GM10266 (cell line): ENCODE measurements around the gene FLOT1.
A peak's percentile ranks its signal among the peaks of the same experiment; 100 is the strongest.

ENCODE experiments used
- DNase-seq: peaks from one replicate; pipeline ENCODE4 v3.0.0; 2012; ENCODE audit errors: extremely low spot score
- TF ChIP-seq, protein P1 (sequence below): IDR thresholded peaks from 2 replicates; pipeline ENCODE4 v1.5.1; 2012; ENCODE audit warnings: mild to moderate bottlenecking, low read depth; ENCODE audit not compliant: control insufficient read depth, insufficient read depth; ENCODE audit errors: missing control alignments

The FLOT1 gene

DNA sequence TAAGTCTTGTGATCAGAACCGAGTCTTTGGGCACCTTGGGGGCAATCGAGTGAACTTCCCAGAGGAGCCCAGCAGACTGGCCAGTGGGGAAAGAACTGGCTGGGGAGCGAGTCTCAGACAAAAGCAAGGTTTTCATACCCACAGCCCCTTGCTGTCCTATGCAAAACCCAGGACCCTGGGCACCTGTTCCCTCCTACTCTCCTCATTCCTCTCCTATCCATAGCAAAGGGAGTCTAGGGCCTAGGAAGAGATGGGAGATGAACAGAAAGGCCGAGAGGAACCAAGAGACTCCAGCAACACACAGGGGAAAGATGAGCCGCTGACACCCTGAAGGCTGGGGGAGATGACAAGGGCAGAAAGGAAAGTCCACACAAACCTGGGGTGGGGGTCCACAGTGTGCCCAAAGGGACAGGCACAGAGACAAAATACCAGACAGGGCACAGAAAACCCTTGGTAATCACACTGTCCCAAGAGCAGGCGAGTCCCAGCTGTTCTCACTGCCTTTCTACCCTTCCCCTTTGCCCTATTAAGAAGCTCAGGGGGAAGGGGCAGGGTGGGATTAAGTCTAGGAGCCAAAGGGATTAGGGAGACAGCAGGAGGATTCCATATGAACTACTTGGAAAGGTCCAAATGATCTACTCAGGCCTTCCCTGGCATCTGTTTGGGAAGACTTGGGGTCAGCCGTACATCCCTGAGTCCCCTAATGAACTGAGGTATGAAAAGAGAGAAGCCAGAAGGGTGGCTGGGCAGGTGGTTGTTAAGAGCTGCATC, 62.5 kb downstream of the FLOT1 start:
- no peak for DNase-seq
- TF ChIP-seq, protein P1, sequence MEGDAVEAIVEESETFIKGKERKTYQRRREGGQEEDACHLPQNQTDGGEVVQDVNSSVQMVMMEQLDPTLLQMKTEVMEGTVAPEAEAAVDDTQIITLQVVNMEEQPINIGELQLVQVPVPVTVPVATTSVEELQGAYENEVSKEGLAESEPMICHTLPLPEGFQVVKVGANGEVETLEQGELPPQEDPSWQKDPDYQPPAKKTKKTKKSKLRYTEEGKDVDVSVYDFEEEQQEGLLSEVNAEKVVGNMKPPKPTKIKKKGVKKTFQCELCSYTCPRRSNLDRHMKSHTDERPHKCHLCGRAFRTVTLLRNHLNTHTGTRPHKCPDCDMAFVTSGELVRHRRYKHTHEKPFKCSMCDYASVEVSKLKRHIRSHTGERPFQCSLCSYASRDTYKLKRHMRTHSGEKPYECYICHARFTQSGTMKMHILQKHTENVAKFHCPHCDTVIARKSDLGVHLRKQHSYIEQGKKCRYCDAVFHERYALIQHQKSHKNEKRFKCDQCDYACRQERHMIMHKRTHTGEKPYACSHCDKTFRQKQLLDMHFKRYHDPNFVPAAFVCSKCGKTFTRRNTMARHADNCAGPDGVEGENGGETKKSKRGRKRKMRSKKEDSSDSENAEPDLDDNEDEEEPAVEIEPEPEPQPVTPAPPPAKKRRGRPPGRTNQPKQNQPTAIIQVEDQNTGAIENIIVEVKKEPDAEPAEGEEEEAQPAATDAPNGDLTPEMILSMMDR: no peak

DNA sequence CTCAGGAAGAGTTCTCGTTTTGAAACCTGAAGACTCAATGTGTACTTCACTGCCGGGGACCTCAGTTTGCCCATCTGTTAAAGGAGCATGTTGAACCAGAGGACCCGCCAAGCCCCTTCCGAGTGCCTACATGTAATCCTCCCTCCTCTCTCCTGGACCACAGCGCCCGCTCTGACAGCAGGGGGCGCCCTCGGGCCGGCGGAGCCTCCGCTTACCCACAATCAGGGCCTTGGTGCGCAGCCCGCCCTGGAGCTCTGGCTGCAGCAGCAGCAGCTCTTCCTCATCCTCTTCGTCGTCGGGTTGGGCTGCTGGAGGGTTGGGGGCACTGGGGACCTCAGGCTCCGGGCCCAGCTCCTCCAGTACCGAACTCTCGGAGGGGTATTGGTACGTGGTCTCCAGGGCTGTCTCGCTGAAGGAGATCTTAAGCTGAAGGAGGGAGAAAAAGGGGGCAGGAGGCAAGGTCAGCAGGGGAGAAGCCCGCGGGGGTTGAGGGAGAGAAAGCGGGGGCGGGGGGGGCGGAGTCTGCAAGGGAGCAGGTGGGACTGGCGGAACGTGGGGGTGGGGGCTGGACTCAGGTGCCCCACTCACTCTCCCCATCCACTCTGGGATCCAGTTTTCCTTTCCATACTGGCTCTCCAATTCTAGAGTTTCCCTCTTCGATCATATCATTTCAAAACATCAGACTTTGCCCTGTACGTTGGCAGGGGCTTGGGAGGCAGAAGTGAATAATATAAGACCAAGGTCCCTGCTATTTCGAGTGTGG, 63.3 kb downstream of the FLOT1 start:
- peak; percentile 82 for DNase-seq
- TF ChIP-seq, protein P1: peak; percentile 99
